Measurements from ENCODE around the gene GIMAP8.

DNA sequence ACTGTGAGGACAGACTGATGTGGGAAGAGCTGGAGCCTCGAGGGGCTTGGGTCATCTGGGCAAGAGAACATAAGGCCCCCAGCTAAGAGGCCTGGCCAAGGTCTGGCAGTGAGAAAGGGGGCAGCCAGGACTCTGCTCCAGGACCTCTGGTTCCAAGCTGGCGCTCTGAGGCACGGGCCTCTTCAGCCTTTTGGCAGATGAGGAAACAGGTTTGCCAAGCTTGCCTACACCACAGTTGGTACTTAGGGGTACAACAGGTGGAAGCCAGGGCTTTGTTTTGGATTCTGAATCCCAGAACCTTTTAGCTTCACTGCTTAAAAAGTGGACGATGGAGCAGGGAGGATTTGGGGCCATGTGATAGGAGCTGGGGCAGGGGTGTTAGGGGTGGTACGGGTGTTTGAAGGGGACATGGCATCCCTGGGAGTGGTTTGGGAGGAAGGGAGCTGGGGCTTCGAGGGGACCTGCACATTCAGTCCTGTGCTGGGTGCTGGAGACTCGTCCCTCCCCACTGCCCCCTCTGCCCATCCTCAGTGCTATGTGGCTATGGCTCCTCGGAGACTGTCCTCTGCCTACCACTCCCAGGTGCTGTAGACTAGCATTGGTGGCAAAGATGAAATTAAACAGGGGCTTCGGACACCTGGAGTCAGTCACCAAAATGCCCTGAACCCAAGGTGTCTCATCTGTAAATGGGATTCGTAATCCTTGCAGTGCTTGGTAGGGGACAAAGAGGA lies 41.0 kb upstream of the GIMAP8 start:
- no peak for TF ChIP-seq CTCF (IDR thresholded peaks at IDR 0.05)
- no peak for TF ChIP-seq POLR2A (IDR thresholded peaks at IDR 0.05)
